ENCODE data around the gene DTX1.

Gene DTX1

GRCh38 chr12:113120670-113121370 is 64.3 kb downstream of the DTX1 start:
- H3K27ac ChIP-seq: no peak overlapping the region
- H3K4me3 ChIP-seq: no peak overlapping the region
- TF ChIP-seq, protein P1, sequence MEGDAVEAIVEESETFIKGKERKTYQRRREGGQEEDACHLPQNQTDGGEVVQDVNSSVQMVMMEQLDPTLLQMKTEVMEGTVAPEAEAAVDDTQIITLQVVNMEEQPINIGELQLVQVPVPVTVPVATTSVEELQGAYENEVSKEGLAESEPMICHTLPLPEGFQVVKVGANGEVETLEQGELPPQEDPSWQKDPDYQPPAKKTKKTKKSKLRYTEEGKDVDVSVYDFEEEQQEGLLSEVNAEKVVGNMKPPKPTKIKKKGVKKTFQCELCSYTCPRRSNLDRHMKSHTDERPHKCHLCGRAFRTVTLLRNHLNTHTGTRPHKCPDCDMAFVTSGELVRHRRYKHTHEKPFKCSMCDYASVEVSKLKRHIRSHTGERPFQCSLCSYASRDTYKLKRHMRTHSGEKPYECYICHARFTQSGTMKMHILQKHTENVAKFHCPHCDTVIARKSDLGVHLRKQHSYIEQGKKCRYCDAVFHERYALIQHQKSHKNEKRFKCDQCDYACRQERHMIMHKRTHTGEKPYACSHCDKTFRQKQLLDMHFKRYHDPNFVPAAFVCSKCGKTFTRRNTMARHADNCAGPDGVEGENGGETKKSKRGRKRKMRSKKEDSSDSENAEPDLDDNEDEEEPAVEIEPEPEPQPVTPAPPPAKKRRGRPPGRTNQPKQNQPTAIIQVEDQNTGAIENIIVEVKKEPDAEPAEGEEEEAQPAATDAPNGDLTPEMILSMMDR (IDR thresholded peaks at IDR 0.05): no peak
- no peak for DNase-seq (ENCODE audit: low spot score)

GRCh38 chr12:113127791-113128199 is 71.3 kb downstream of the DTX1 start:
- H3K27ac ChIP-seq: no peak overlapping the region
- TF ChIP-seq, protein P1 (IDR thresholded peaks at IDR 0.05): no peak
- no peak overlapping the region for H3K4me3 ChIP-seq
- no peak for DNase-seq (ENCODE audit: low spot score)

GRCh38 chr12:113128802-113129663 is 72.5 kb downstream of the DTX1 start:
- no peak for DNase-seq (ENCODE audit: low spot score)
- TF ChIP-seq, protein P1 (IDR thresholded peaks at IDR 0.05): no peak

DNA sequence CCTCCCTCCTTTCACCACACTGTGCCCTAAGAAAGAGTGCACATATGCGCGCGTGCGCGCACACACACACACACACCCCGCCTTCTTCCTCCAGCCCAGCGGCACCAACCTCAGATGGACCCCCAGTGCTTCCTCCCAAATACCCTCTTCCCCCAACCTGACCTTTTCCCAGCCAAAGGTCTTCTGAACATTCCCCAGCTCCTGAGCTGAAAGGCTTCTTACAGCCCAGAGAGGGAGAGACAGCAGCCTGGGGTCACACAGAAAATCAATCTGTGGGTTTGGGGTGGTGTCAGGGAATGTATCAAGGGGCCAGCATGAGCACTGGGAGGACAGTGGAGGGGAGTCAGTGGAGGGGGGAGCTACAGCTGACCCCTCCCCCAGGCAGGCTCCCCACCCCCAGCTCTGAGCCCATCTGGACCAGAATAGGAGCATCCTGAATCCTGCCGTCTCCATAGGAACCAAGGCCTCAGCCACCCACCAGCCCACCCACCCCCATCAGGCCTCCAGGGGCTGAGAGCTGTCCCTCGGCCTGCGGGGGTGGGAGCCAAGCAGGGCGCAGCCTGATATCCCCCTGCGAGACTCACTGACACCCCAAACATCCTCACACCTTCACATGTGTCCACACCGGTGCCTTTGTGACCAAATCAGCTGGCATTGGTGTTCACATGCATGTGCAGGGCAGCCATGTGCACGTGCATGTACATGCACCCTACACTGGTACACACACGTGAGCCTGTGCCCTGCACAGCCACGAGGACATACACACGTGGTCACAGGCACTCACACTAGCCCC is 73.3 kb downstream of the DTX1 start:
- TF ChIP-seq, protein P1 (IDR thresholded peaks at IDR 0.05): no peak
- Histone ChIP-seq H3K4me3 (no peak overlapping the region), H3K27ac (no peak overlapping the region)
- no peak for DNase-seq (ENCODE audit: low spot score)

More at GRCh38 chr12:113128802-113129663, 72.5 kb downstream of the DTX1 start:
- no peak overlapping the region for H3K27ac ChIP-seq
- H3K4me3 ChIP-seq: no peak overlapping the region

GRCh38 chr12:113130457-113131135 is 74.1 kb downstream of the DTX1 start:
- DNase-seq (ENCODE audit: low spot score): no peak
- TF ChIP-seq, protein P1 (IDR thresholded peaks at IDR 0.05): no peak
- H3K27ac ChIP-seq: no peak overlapping the region
- no peak overlapping the region for H3K4me3 ChIP-seq

DNA sequence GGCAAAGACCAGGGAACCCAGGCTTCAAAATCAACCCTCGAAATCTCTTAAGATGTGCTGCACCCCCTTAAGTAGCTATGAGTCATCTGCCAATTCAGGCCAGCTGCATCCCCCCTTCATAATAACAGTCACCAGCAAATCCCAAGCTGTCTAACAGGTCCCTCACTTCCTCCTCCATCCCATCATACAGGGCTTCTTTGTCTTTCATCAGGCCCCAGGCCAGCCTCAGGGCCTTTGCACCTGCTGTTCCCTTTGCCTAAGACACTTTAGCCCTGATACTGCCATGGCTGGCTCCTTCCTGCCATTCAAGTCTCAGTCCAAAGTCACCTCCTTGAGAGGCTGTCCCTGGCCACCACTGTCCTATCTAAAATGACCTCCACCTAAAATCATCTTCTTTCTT is 75.0 kb downstream of the DTX1 start:
- Histone ChIP-seq H3K27ac (no peak overlapping the region), H3K4me3 (no peak overlapping the region)
- DNase-seq (ENCODE audit: low spot score): no peak
- TF ChIP-seq, protein P1 (IDR thresholded peaks at IDR 0.05): no peak

Measured in coronary artery (tissue), 2 donors.